ENCODE results near the gene CNTNAP2.

DNA sequence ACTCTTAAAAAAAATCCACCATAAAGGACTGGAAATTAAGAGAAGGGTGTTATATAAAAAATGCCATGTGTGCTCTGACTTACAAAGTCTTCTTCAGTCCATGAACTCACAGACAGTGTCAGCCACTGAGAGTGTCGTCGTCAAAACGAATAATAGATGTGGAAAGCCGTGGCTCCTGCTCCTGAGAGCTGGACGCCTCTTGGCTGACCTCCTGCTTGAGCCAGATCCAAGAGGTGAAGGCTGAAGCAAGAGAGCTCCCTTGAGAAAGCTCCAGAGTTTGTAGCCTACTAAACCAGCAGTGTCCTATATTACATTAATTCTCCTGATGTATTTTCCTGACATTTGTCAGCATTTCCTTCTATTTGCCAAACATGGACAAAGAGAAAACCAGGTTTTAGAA lies 2239.7 kb downstream of the CNTNAP2 start:
- TF ChIP-seq, protein P1, sequence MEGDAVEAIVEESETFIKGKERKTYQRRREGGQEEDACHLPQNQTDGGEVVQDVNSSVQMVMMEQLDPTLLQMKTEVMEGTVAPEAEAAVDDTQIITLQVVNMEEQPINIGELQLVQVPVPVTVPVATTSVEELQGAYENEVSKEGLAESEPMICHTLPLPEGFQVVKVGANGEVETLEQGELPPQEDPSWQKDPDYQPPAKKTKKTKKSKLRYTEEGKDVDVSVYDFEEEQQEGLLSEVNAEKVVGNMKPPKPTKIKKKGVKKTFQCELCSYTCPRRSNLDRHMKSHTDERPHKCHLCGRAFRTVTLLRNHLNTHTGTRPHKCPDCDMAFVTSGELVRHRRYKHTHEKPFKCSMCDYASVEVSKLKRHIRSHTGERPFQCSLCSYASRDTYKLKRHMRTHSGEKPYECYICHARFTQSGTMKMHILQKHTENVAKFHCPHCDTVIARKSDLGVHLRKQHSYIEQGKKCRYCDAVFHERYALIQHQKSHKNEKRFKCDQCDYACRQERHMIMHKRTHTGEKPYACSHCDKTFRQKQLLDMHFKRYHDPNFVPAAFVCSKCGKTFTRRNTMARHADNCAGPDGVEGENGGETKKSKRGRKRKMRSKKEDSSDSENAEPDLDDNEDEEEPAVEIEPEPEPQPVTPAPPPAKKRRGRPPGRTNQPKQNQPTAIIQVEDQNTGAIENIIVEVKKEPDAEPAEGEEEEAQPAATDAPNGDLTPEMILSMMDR (conservative IDR thresholded peaks at IDR 0.05) = no peak
- no peak for TF ChIP-seq ZFX (IDR thresholded peaks at IDR 0.05)

All from C4-2B (cell line).